Hepatocyte (in vitro differentiated cells): ENCODE measurements around the gene FAM24B.
"Not testable (repeated sequence)": the region's sequence is repeated elsewhere in the genome, so short reads cannot be mapped to it uniquely, and the experiment has no call there.

Source experiments
- EZH2 ChIP-seq: fragments of 200-600 bp; sonication (generic); IDR thresholded peaks from 2 replicates; pipeline ENCODE4 v1.6.1; 2016; ENCODE audit warnings: antibody characterized with exemption, mild to moderate bottlenecking, borderline replicate concordance
- TF ChIP-seq, protein P1 (sequence below): fragments of 200-600 bp; sonication (generic); IDR thresholded peaks from 2 replicates; pipeline ENCODE4 v1.5.1; 2016; ENCODE audit warnings: antibody characterized with exemption, mild to moderate bottlenecking; ENCODE audit not compliant: poor library complexity

DNA sequence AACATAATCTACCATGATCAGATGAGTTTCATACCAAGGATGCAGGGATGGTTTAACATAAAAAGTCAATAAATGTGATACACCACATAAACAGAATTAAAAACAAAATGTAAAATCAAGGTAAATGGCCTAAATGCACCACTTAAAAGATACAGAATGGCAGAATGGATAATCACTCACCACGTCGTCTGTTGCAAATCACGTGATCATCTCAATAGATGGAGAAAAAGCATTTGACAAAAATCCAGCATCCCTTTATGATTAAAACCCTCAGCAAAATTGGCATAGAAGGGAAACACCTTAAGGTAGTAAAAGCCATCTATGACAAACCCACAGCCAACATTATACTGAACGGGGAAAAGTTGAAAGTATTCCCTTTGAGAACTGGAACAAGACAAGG, 24.5 kb upstream of the FAM24B start:
- TF ChIP-seq, protein P1, sequence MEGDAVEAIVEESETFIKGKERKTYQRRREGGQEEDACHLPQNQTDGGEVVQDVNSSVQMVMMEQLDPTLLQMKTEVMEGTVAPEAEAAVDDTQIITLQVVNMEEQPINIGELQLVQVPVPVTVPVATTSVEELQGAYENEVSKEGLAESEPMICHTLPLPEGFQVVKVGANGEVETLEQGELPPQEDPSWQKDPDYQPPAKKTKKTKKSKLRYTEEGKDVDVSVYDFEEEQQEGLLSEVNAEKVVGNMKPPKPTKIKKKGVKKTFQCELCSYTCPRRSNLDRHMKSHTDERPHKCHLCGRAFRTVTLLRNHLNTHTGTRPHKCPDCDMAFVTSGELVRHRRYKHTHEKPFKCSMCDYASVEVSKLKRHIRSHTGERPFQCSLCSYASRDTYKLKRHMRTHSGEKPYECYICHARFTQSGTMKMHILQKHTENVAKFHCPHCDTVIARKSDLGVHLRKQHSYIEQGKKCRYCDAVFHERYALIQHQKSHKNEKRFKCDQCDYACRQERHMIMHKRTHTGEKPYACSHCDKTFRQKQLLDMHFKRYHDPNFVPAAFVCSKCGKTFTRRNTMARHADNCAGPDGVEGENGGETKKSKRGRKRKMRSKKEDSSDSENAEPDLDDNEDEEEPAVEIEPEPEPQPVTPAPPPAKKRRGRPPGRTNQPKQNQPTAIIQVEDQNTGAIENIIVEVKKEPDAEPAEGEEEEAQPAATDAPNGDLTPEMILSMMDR = not testable (repeated sequence)
- not testable (repeated sequence) for TF ChIP-seq EZH2
